HG03097 (cell line): Measurements from ENCODE around the gene ITPA.
A peak's percentile ranks its signal among the peaks of the same experiment; 100 is the strongest.
"Not testable (repeated sequence)": the region's sequence is repeated elsewhere in the genome, so short reads cannot be mapped to it uniquely, and the experiment has no call there.

ENCODE experiments used
- ATAC-seq: cut with Tn5 transposase; IDR thresholded peaks from one replicate; pipeline ENCODE4 v1.9.1; 2021; ENCODE audit not compliant: unreplicated experiment, low FRiP score

ITPA gene

GRCh38 chr20:3172933-3173609 is 36.2 kb upstream of the ITPA start, which contains the start of gene LZTS3:
TSS of gene LZTS3 (minus strand) at chr20:3173549. CDS start at chr20:3167163, 6,386 bp downstream.
- peak; percentile 36 for ATAC-seq

GRCh38 chr20:3173610-3174441 is 35.5 kb upstream of the ITPA start:
- ATAC-seq, result peak; percentile 67

- ATAC-seq, result no peak
Observed at GRCh38 chr20:3174442-3175261, 34.6 kb upstream of the ITPA start.

GRCh38 chr20:3175270-3175669 is 34.0 kb upstream of the ITPA start:
- no peak for ATAC-seq

- ATAC-seq, result no peak
Observed at GRCh38 chr20:3177746-3178485, 31.4 kb upstream of the ITPA start.

- ATAC-seq, result no peak
Observed at GRCh38 chr20:3180319-3180718, 29.0 kb upstream of the ITPA start.

GRCh38 chr20:3181270-3181669 is 28.0 kb upstream of the ITPA start:
- ATAC-seq, result no peak

GRCh38 chr20:3182429-3182828 is 26.9 kb upstream of the ITPA start:
- ATAC-seq, result not testable (repeated sequence)

- no peak for ATAC-seq
Observed at GRCh38 chr20:3183896-3184612, 25.2 kb upstream of the ITPA start.

GRCh38 chr20:3187861-3188260 is 21.4 kb upstream of the ITPA start:
- ATAC-seq, result not testable (repeated sequence)

- no peak for ATAC-seq
Observed at GRCh38 chr20:3188823-3189413, 20.4 kb upstream of the ITPA start.

GRCh38 chr20:3189561-3190131 is 19.7 kb upstream of the ITPA start:
- ATAC-seq, result no peak

GRCh38 chr20:3190681-3191111 is 18.6 kb upstream of the ITPA start:
- no peak for ATAC-seq

GRCh38 chr20:3192226-3193015 is 16.9 kb upstream of the ITPA start:
- no peak for ATAC-seq

GRCh38 chr20:3193806-3194616 is 15.3 kb upstream of the ITPA start:
- no peak for ATAC-seq

- no peak for ATAC-seq
Observed at GRCh38 chr20:3194617-3195280, 14.5 kb upstream of the ITPA start.
